GOT3 (cell line): ENCODE data around the gene RAB3C.

Source experiments
- DNase-seq: peaks from one replicate; lab custom pipeline; 2025; ENCODE audit warnings: mixed read lengths; lab: John Stamatoyannopoulos, UW

The RAB3C gene

GRCh38 chr5:58827463-58827862, 244.6 kb downstream of the RAB3C start:
- no peak for DNase-seq

DNA sequence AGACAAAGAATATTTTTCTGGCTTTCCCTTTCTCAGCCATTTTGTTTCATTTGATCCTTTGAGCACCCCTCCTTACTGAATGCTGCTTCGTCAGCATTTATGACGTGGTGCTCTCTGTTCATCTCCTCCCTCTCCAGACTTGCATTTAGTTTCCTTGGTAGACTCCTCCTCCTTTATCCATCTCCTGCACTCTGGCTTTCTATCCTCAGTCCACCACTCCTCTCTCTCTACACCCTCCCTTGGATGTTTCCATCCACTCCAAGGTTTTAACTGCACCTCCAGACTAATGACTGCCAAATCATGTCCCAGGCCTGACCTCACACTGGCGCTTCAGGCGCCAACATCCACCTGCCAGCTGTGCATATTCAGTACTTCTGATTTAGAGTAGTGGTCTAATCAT, 245.4 kb downstream of the RAB3C start:
- DNase-seq = no peak

GRCh38 chr5:58834242-58835225, 251.7 kb downstream of the RAB3C start:
- no peak for DNase-seq

DNA sequence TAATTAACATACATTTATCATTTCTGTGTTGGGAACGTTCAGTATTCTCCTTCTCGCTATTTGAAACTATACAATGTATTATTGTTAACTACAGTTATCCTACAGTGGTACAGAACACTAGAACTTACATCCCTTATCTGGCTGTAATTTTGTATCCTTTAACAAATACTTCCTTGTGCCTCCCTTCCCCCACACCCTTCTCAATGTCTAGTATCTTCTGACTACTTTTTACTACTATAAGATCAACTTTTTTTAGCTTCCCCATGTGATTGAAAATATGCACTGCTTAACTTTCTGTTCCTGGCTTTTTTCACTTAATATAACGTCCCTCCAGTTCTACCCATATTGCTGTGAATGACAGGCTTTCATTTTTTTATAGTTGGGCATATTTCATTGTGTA, 253.5 kb downstream of the RAB3C start:
- no peak for DNase-seq

DNA sequence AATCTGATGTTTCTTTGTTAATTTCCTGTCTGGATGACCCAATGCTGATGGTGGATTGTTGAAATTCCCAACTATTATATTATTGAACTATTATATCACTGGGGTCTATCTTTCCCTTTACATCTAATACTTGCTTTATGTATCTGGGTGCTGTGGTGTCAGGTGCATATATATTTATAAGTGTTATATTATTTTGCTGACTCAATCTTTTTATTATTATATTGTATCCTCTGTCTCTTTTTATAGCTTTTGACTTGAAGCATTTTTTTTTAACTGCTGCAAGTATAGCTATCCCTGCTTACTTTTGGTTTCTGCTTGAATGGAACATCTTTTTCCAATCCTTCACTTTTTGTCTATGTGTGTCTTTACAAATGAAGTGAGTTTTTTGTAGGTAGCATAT, 255.9 kb downstream of the RAB3C start:
- DNase-seq = no peak

GRCh38 chr5:58842852-58843251, 260.0 kb downstream of the RAB3C start:
- DNase-seq = no peak

GRCh38 chr5:58844395-58844794, 261.5 kb downstream of the RAB3C start:
- DNase-seq = no peak

DNA sequence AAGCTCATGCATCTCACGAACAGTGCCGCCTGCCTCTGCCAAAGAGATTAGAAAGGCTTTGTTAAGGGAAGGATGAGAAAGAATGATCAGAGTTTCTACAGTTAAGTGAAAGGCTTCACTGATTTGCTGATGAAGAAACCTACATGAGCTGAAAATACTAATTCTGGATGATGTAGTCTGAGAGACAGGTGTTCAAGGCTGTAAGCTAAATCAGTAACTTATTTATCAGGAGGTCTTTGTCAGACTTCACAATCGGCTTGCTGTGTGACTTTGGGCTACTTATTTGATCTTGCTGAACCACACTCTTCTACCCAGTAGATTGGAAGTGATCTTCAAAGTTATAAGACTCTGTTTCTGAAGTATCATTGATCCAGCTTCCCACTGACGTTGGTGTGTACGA, 264.2 kb downstream of the RAB3C start:
- DNase-seq = no peak

GRCh38 chr5:58849223-58849622, 266.3 kb downstream of the RAB3C start:
- DNase-seq = no peak

GRCh38 chr5:58849921-58850667, 267.2 kb downstream of the RAB3C start:
- no peak for DNase-seq

- DNase-seq = no peak
Measured at GRCh38 chr5:58851153-58851552, 268.3 kb downstream of the RAB3C start.

- no peak for DNase-seq
Measured at GRCh38 chr5:58851571-58851970, 268.7 kb downstream of the RAB3C start.

- no peak for DNase-seq
Measured at GRCh38 chr5:58852566-58852965, 269.7 kb downstream of the RAB3C start.

GRCh38 chr5:58854441-58854840, 271.6 kb downstream of the RAB3C start:
- no peak for DNase-seq

- DNase-seq = no peak
Measured at GRCh38 chr5:58855851-58856739, 273.2 kb downstream of the RAB3C start.

GRCh38 chr5:58857609-58858008, 274.7 kb downstream of the RAB3C start:
- DNase-seq = no peak

GRCh38 chr5:58860680-58861079, 277.8 kb downstream of the RAB3C start:
- no peak for DNase-seq

DNA sequence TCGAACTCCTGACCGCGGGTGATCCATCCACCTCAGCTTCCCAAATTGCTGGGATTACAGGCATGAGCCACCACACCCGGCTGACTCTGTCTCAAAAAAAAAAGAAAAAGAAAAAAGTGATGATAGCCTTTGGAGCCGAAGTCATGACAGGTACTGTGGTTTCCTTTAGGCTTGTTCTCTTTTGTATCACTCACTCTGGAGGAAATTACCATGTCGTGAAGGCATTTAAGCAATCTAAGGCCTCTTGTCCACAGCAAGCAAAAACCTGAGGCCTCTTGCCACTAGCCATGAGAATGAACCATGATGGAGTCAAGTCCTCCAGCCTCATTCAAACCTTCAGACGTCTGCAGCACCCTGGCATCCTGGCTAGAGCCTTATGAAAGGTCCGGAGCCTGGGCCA, 286.1 kb downstream of the RAB3C start:
- DNase-seq = no peak

DNA sequence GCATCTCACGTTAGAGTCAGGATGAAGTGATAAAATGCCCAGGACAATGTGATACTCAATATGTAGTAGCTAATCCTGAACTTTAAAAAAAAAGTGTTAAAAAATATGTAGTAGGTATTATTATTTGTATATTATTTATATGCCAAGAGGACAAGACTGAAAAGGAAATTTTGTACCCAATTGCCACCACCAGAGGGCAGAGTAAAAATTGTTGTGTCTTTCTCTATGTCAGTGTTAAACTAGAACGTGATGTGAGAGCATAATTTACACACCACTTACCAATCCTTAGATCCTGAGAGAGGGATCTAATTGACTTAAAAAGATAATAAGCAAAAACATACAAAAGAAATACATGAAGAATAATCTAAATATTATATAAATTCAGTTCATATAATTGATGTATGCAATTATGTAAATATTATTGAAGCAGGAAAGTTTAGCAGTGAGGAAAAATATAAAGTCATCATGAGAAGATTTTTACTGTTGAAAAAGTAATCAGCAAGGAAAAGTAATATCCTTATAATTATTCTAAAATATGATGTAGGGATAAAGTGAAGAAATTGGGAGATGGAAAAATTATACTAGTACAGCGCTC, 288.9 kb downstream of the RAB3C start:
- DNase-seq = no peak

DNA sequence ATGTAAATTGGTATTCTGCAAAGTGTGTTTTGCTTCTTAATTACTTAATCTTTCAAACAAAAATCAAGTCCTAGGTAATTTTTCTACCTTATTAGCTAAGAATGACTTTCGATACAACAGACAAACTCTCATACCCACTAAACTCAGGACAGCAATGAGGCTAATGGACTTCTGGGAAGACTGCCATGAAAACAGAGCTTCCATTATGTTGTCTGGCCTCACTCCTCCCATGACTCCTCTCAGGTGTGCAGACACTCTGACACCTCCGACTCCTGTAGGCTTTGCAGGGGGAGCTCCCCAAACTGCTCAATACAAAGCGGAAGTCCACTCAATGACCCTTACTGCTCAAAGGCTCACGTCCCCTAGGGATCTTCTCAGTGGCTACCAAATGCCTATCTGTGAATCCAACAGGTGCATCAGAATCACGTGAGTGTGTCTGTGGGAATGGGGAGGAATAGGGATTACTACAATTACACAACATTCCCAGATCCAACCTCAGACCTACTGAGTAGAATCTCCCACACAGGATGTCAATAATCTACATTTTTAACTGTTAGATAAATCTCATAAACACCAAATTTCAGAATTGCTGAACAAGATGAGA, 289.9 kb downstream of the RAB3C start:
- DNase-seq = no peak

GRCh38 chr5:58875599-58875998, 292.7 kb downstream of the RAB3C start:
- no peak for DNase-seq
